Measurements from ENCODE around the gene NEU4. TPM values are rescaled to one million over a fixed set of nuclear protein-coding genes. Genes with fewer than 3 reads are reported as not detected.

The NEU4 gene
- total and polyA plus RNA-seq, 2 donors (not counting 1 experiment from before 2014, with no cell fraction given): not detected

DNA sequence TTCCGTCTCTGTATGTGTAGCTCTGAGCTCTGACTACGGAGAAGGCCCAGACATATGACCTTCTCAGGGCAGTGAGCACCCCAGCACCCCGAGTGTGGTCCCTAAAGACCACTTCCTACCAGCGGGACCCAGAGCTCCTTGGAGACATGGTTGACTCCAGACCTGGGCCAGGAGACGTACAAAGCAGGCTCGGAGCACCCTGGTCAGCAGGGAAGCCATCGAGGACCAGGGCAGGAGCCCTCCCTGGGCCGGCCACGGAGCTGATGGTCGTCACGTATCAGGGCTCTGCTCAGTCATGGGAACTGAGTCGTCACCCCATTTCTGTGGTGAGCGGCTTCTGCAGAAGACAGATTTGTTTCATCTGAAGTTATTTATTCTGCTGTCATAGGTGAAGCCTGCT lies 12.8 kb upstream of the NEU4 start:
- Histone ChIP-seq H4K20me1 (ENCODE audit: control insufficient read depth, extremely low read depth, insufficient read depth, low read length) (no peaks in the 10 kb centered on the region), H3K4me3 (replicated peaks in 1 of 4; ENCODE audit: control extremely low read depth in 1 of 4, insufficient read depth in 1 of 4, low read depth in 3 of 4, low read length in 4 of 4) (no peak overlapping the region), H3K27me3 (ENCODE audit: control insufficient read depth, insufficient read depth, low read length) (no peaks in the 10 kb centered on the region), H3K9me3 (ENCODE audit: control insufficient read depth, insufficient read depth, low read depth, low read length) (no peaks in the 10 kb centered on the region), H3K79me2 (ENCODE audit: control insufficient read depth, insufficient read depth, low read length) (no peaks in the 10 kb centered on the region), H3K4me1 (ENCODE audit: control insufficient read depth, extremely low read depth, insufficient read depth, low read length) (no peaks in the 10 kb centered on the region), H3K36me3 (ENCODE audit: control insufficient read depth, insufficient read depth, low read length) (no peaks in the 10 kb centered on the region), H3K9ac (ENCODE audit: insufficient read depth, low read length) (no peak overlapping the region), H2AFZ (ENCODE audit: low read length) (no peak overlapping the region), H3K4me2 (ENCODE audit: extremely low read depth, insufficient read depth, low read length) (no peak overlapping the region), H3K27ac (ENCODE audit: insufficient read depth, low read length) (no peak overlapping the region)
- DNase-seq (ENCODE audit: low read depth in 2 of 2): no peak
- no peak for TF ChIP-seq EZH2 (IDR thresholded peaks at IDR 0.05; ENCODE audit: low read length, missing control alignments)
- TF ChIP-seq, protein P1, sequence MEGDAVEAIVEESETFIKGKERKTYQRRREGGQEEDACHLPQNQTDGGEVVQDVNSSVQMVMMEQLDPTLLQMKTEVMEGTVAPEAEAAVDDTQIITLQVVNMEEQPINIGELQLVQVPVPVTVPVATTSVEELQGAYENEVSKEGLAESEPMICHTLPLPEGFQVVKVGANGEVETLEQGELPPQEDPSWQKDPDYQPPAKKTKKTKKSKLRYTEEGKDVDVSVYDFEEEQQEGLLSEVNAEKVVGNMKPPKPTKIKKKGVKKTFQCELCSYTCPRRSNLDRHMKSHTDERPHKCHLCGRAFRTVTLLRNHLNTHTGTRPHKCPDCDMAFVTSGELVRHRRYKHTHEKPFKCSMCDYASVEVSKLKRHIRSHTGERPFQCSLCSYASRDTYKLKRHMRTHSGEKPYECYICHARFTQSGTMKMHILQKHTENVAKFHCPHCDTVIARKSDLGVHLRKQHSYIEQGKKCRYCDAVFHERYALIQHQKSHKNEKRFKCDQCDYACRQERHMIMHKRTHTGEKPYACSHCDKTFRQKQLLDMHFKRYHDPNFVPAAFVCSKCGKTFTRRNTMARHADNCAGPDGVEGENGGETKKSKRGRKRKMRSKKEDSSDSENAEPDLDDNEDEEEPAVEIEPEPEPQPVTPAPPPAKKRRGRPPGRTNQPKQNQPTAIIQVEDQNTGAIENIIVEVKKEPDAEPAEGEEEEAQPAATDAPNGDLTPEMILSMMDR (conservative IDR thresholded peaks at IDR 0.05 in 1 of 2, IDR thresholded peaks at IDR 0.05 in 1 of 2; ENCODE audit: low read depth in 1 of 2, low read length in 2 of 2): no peak

DNA sequence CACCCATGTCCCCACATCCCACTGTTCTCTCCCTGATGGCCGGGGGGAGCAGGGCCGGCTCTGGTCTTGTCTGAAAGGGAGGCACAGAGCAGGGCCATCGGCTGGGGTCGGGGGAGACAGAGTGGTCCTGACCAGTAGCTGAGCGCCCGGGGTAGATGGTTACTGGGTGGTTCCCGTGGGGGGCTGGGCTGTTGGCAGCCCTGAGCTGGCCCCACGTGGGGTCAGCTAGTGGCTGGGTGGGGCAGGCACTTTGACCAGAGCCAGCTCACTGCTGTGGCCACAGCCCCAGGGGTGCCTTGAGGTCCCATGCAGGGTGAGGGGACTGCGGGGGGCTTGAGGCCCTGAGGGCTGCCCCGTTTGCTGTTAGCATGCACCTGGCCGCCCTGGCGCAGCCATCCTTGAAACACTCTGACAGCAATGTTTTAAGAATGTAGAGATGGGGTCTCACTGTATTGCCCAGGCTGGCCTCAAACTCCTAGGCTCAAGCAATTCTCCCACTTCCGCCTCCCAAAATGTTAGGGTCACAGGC lies 12.3 kb upstream of the NEU4 start:
- Histone ChIP-seq H3K4me1 (ENCODE audit: control insufficient read depth, extremely low read depth, insufficient read depth, low read length) (no peaks in the 10 kb centered on the region), H4K20me1 (ENCODE audit: control insufficient read depth, extremely low read depth, insufficient read depth, low read length) (no peaks in the 10 kb centered on the region)

DNA sequence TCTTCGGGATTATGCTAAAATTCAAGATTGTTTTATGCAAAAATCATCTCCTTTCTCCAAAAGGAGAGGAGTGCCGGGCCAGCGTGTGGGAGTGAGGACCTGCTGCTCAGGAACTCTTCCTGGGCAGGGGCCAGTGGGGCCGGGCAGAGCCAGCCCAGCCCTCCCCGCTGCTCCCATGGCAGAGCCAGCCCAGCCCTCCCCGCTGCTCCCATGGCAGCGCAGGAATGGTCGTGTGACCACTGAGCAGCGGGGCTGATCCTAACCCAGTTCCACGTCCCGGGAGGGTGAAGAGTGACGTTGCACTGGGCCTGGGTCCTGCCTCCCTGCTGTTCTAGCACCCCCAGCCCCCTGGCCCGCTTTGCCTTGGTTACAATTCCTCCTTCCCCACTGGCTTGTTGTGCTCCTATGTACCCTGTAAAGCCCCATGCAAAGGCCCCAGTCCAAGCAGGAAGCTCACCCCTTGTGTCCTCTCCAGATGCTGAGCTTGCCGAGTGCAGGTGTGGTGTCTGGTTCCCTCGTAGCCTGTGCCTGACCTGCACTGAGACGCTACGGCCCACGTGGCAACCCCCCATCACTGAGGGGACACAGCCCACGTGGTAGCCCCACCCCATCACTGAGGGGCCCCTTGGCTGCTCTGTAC lies 11.4 kb upstream of the NEU4 start:
- Histone ChIP-seq H3K4me3 (replicated peaks in 1 of 4; ENCODE audit: control extremely low read depth in 1 of 4, insufficient read depth in 1 of 4, low read depth in 3 of 4, low read length in 4 of 4) (no peak overlapping the region), H3K9ac (ENCODE audit: insufficient read depth, low read length) (no peak overlapping the region), H3K4me2 (ENCODE audit: extremely low read depth, insufficient read depth, low read length) (no peak overlapping the region), H3K9me3 (ENCODE audit: control insufficient read depth, insufficient read depth, low read depth, low read length) (no peaks in the 10 kb centered on the region), H3K4me1 (ENCODE audit: control insufficient read depth, extremely low read depth, insufficient read depth, low read length) (no peaks in the 10 kb centered on the region), H3K79me2 (ENCODE audit: control insufficient read depth, insufficient read depth, low read length) (no peaks in the 10 kb centered on the region), H4K20me1 (ENCODE audit: control insufficient read depth, extremely low read depth, insufficient read depth, low read length) (no peaks in the 10 kb centered on the region), H3K36me3 (ENCODE audit: control insufficient read depth, insufficient read depth, low read length) (no peaks in the 10 kb centered on the region), H3K27ac (ENCODE audit: insufficient read depth, low read length) (no peak overlapping the region), H2AFZ (ENCODE audit: low read length) (no peak overlapping the region), H3K27me3 (ENCODE audit: control insufficient read depth, insufficient read depth, low read length) (no peaks in the 10 kb centered on the region)
- TF ChIP-seq, protein P1 (conservative IDR thresholded peaks at IDR 0.05 in 1 of 2, IDR thresholded peaks at IDR 0.05 in 1 of 2; ENCODE audit: low read depth in 1 of 2, low read length in 2 of 2): no peak
- TF ChIP-seq EZH2 (IDR thresholded peaks at IDR 0.05; ENCODE audit: low read length, missing control alignments): no peak
- DNase-seq (ENCODE audit: low read depth in 2 of 2): no peak

More for the DNA sequence above, 12.3 kb upstream of the NEU4 start:
- H3K79me2 ChIP-seq (ENCODE audit: control insufficient read depth, insufficient read depth, low read length): no peaks in the 10 kb centered on the region
- H3K27me3 ChIP-seq (ENCODE audit: control insufficient read depth, insufficient read depth, low read length): no peaks in the 10 kb centered on the region
- TF ChIP-seq, protein P1 (conservative IDR thresholded peaks at IDR 0.05 in 1 of 2, IDR thresholded peaks at IDR 0.05 in 1 of 2; ENCODE audit: low read depth in 1 of 2, low read length in 2 of 2): no peak
- no peak for TF ChIP-seq EZH2 (IDR thresholded peaks at IDR 0.05; ENCODE audit: low read length, missing control alignments)
- H3K27ac ChIP-seq (ENCODE audit: insufficient read depth, low read length): no peak overlapping the region
- no peaks in the 10 kb centered on the region for H3K36me3 ChIP-seq (ENCODE audit: control insufficient read depth, insufficient read depth, low read length)
- H3K4me3 ChIP-seq (replicated peaks in 1 of 4; ENCODE audit: control extremely low read depth in 1 of 4, insufficient read depth in 1 of 4, low read depth in 3 of 4, low read length in 4 of 4): no peak overlapping the region
- no peak for DNase-seq (ENCODE audit: low read depth in 2 of 2)
- no peaks in the 10 kb centered on the region for H3K9me3 ChIP-seq (ENCODE audit: control insufficient read depth, insufficient read depth, low read depth, low read length)
- H3K4me2 ChIP-seq (ENCODE audit: extremely low read depth, insufficient read depth, low read length): no peak overlapping the region
- no peak overlapping the region for H3K9ac ChIP-seq (ENCODE audit: insufficient read depth, low read length)
- no peak overlapping the region for H2AFZ ChIP-seq (ENCODE audit: low read length)
